ENCODE data around the gene COPB2. TPM values are rescaled to one million over a fixed set of nuclear protein-coding genes. Genes with fewer than 3 reads are reported as not detected.
"Not testable (repeated sequence)": the region's sequence is repeated elsewhere in the genome, so short reads cannot be mapped to it uniquely, and the experiment has no call there.

Gene COPB2
- total RNA-seq, 4 donors from 2014 or later: 38.9 to 43.4 (median 42.1) TPM

GRCh38 chr3:139338405-139338804 lies 51.0 kb downstream of the COPB2 start:
- Histone ChIP-seq H3K27ac (no peak overlapping the region), H3K9me3 (no peaks in the 10 kb centered on the region), H3K4me3 (no peak overlapping the region), H3K27me3 (no peaks in the 10 kb centered on the region), H3K4me1 (no peaks in the 10 kb centered on the region), H3K36me3 (no peaks in the 10 kb centered on the region)
- intact Hi-C loops (cut with DNase I; ENCODE audit: low total_unique reads): no loop called here
- no peak for TF ChIP-seq CTCF (IDR thresholded peaks at IDR 0.05 in 4 of 5, conservative IDR thresholded peaks at IDR 0.05 in 1 of 5)
- no peak for TF ChIP-seq POLR2A (IDR thresholded peaks at IDR 0.05)
- DNase-seq (no peak), ATAC-seq (no peak)
- in situ Hi-C loops (cut with MboI; ENCODE audit: low sequenced_read_pairs in 4 of 4): loop anchor here in 3 of 4 donors (10.0 to 25.0 kb wide), 2 partner anchors 401 to 404 kb away; partner anchors contain the start of genes FOXL2 (in 2 of the 3) and FOXL2NB (in 2 of the 3)

- not testable (repeated sequence) for ATAC-seq, H3K4me3 ChIP-seq
- in situ Hi-C loops (cut with MboI; ENCODE audit: low sequenced_read_pairs in 4 of 4): loop anchor here in 3 of 4 donors (5.0 to 25.0 kb wide), 3 partner anchors 222 to 400 kb away; partner anchors contain the start of genes FOXL2 (in 2 of the 3) and FOXL2NB (in 2 of the 3)
Observed at GRCh38 chr3:139334675-139335074, 54.8 kb downstream of the COPB2 start.

GRCh38 chr3:139332092-139332491 lies 57.4 kb downstream of the COPB2 start:
- Histone ChIP-seq H3K4me1 (no peaks in the 10 kb centered on the region), H3K27me3 (peaks cover 0 to 7% (median 0%) of the 10 kb centered on the region in 3 donors), H3K36me3 (no peaks in the 10 kb centered on the region), H3K4me3 (no peak overlapping the region), H3K27ac (no peak overlapping the region), H3K9me3 (no peaks in the 10 kb centered on the region)
- ATAC-seq (no peak), DNase-seq (no peak)
- no peak for TF ChIP-seq CTCF (IDR thresholded peaks at IDR 0.05 in 4 of 5, conservative IDR thresholded peaks at IDR 0.05 in 1 of 5)
- TF ChIP-seq POLR2A (IDR thresholded peaks at IDR 0.05): no peak
- intact Hi-C loops (cut with DNase I; ENCODE audit: low total_unique reads): no loop called here
- in situ Hi-C loops (cut with MboI; ENCODE audit: low sequenced_read_pairs in 4 of 4): loop anchor here in 3 of 4 donors (5.0 to 25.0 kb wide), 3 partner anchors 220 to 397 kb away; partner anchors contain the start of genes FOXL2 (in 2 of the 3) and FOXL2NB (in 2 of the 3)

More at GRCh38 chr3:139334675-139335074, 54.8 kb downstream of the COPB2 start:
- H3K27me3 ChIP-seq; H3K4me1 ChIP-seq; H3K36me3 ChIP-seq; H3K27ac ChIP-seq; H3K9me3 ChIP-seq; intact Hi-C loops (cut with DNase I; ENCODE audit: low total_unique reads); DNase-seq: not testable (repeated sequence)

GRCh38 chr3:139329364-139329850 lies 60.0 kb downstream of the COPB2 start:
- H3K4me3 ChIP-seq: peak overlapping the region in 3 of 4 donors; percentile 25 to 47 (median 28)
- DNase-seq: peak; percentile 51 to 73
- TF ChIP-seq CTCF (IDR thresholded peaks at IDR 0.05 in 4 of 5, conservative IDR thresholded peaks at IDR 0.05 in 1 of 5) (peak; percentile 91 to 99 (median 94)), POLR2A (IDR thresholded peaks at IDR 0.05) (no peak)
- intact Hi-C loops (cut with DNase I; ENCODE audit: low total_unique reads) (loop anchor here (5.0 to 10.0 kb wide), 3 partner anchors 377 to 735 kb away; partner anchors contain the start of gene CEP70), in situ Hi-C loops (cut with MboI; ENCODE audit: low sequenced_read_pairs in 4 of 4) (loop anchor here in 3 of 4 donors (10.0 to 25.0 kb wide), 2 partner anchors 225 to 392 kb away; partner anchors contain the start of genes FOXL2 (in 2 of the 3) and FOXL2NB (in 2 of the 3))
- peak; percentile 85 to 97 for ATAC-seq
- H3K27ac ChIP-seq: no peak overlapping the region
- H3K9me3 ChIP-seq: no peaks in the 10 kb centered on the region
- H3K27me3 ChIP-seq: peaks cover 0 to 7% (median 0%) of the 10 kb centered on the region in 3 donors
- no peaks in the 10 kb centered on the region for H3K36me3 ChIP-seq
- H3K4me1 ChIP-seq: no peaks in the 10 kb centered on the region

- no peak for TF ChIP-seq CTCF (IDR thresholded peaks at IDR 0.05 in 4 of 5, conservative IDR thresholded peaks at IDR 0.05 in 1 of 5)
- TF ChIP-seq POLR2A (IDR thresholded peaks at IDR 0.05): no peak
- H3K9me3 ChIP-seq: no peaks in the 10 kb centered on the region
- ATAC-seq (no peak), DNase-seq (no peak)
- in situ Hi-C loops (cut with MboI; ENCODE audit: low sequenced_read_pairs in 4 of 4) (loop anchor here in 3 of 4 donors (10.0 to 25.0 kb wide), 2 partner anchors 224 to 391 kb away; partner anchors contain the start of genes FOXL2 (in 2 of the 3) and FOXL2NB (in 2 of the 3)), intact Hi-C loops (cut with DNase I; ENCODE audit: low total_unique reads) (loop anchor here (5.0 to 10.0 kb wide), 3 partner anchors 376 to 734 kb away; partner anchors contain the start of gene CEP70)
- H3K4me1 ChIP-seq: no peaks in the 10 kb centered on the region
- no peaks in the 10 kb centered on the region for H3K36me3 ChIP-seq
- H3K27me3 ChIP-seq: peaks cover 0 to 7% (median 0%) of the 10 kb centered on the region in 3 donors
- no peak overlapping the region for H3K27ac ChIP-seq
- H3K4me3 ChIP-seq: no peak overlapping the region
Observed at GRCh38 chr3:139328356-139328755, 61.1 kb downstream of the COPB2 start.

Data from gastrocnemius medialis (tissue), 4 donors.